ENCODE results near the gene PLCE1. TPM values are rescaled to one million over a fixed set of nuclear protein-coding genes. Genes with fewer than 3 reads are reported as not detected.

Gene PLCE1
- total and polyA plus RNA-seq, 2 of the 13 experiments (the other 11 are each of a cell fraction or from before 2014, with no cell fraction given), result 0.04 TPM; not detected in 1

DNA sequence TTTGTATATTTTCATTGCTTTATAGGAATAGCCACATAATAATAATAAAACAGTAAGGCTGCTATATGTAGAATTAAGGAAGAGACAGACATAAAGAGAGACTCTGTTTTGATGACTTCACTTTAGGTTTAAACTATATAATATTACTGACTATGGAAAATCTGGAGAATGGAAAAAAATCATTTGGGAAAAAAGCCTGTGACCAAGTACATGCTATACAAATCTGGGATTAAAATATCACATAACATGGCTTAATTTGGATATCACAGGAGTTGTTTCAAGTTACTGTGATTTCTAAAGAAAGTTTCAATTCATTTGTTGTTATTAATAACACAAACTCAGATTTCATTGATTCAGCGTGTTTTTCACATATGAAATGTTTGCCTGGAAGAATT is 7.7 kb downstream of the PLCE1 start (continued):
- TF ChIP-seq SRSF4 (IDR thresholded peaks at IDR 0.05; ENCODE audit: low read depth, low read length, poor library complexity, severe bottlenecking) (no peak), CREB1 (IDR thresholded peaks at IDR 0.05) (no peak), CREB1 (CRISPR knock-in tag; IDR thresholded peaks at IDR 0.05) (no peak), EZH2 (conservative IDR thresholded peaks at IDR 0.05; ENCODE audit: low read depth, low read length) (no peak), TCF12 (IDR thresholded peaks at IDR 0.05) (no peak), TCF12 (CRISPR knock-in tag; IDR thresholded peaks at IDR 0.05) (no peak), GPN1 (CRISPR knock-in tag; IDR thresholded peaks at IDR 0.05; ENCODE audit: borderline replicate concordance) (no peak)
- TF ChIP-seq, protein P1, sequence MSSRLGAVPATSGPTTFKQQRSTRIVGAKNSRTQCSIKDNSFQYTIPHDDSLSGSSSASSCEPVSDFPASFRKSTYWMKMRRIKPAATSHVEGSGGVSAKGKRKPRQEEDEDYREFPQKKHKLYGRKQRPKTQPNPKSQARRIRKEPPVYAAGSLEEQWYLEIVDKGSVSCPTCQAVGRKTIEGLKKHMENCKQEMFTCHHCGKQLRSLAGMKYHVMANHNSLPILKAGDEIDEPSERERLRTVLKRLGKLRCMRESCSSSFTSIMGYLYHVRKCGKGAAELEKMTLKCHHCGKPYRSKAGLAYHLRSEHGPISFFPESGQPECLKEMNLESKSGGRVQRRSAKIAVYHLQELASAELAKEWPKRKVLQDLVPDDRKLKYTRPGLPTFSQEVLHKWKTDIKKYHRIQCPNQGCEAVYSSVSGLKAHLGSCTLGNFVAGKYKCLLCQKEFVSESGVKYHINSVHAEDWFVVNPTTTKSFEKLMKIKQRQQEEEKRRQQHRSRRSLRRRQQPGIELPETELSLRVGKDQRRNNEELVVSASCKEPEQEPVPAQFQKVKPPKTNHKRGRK (CRISPR knock-in tag; IDR thresholded peaks at IDR 0.05), result no peak
- TF ChIP-seq, protein P2, sequence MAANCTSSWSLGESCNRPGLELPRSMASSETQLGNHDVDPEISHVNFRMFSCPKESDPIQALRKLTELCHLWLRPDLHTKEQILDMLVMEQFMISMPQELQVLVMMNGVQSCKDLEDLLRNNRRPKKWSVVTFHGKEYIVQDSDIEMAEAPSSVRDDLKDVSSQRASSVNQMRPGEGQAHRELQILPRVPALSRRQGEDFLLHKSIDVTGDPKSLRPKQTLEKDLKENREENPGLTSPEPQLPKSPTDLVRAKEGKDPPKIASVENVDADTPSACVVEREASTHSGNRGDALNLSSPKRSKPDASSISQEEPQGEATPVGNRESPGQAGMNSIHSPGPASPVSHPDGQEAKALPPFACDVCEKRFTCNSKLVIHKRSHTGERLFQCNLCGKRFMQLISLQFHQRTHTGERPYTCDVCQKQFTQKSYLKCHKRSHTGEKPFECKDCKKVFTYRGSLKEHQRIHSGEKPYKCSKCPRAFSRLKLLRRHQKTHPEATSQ (CRISPR knock-in tag; IDR thresholded peaks at IDR 0.05; ENCODE audit: borderline replicate concordance), result no peak

DNA sequence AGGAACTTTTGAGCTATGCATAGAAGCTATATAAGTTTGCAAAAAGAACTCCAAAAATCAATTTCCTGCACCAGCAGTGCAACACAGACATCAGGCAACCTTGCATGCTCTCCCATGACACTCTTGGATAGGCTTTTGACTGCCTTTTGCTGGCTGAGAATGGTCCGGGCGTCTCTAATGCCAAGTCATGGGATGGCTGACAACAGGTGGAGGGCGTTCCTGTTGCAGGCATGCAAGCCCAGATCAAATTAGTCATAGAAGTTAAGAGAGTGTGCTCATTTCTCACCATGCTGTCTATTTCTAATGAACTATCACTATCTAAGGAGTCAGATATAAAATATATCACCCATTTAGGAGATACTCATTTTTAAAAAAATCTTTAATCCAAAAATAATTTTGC is 8.4 kb downstream of the PLCE1 start:
- DNase-seq (ENCODE audit: low spot score), result no peak
- no peak overlapping the region for H3K27ac ChIP-seq (ENCODE audit: extremely low read length, insufficient read depth, low read length)
- ChIA-PET CTCF (ENCODE audit: low intra/inter-chr PET ratio, low total read pairs) (no interaction called here), POLR2A (no interaction called here)
- H4K20me1 ChIP-seq (ENCODE audit: insufficient read depth, low read length), result no peaks in the 10 kb centered on the region
- intact Hi-C loops (cut with micrococcal nuclease; ENCODE audit: unreplicated experiment) (no loop called here), in situ Hi-C loops (cut with HindIII; ENCODE audit: extremely low pct_ligation_motif_present, low pct_unique_long_range_greater_than_20kb) (no loop called here)
- no peak overlapping the region for H3K4me2 ChIP-seq (ENCODE audit: low read depth, low read length)
- H3K9me3 ChIP-seq (ENCODE audit: low read length), result no peaks in the 10 kb centered on the region
- WGBS (ENCODE audit: low lambda C conversion rate), result 34% methylated on average over 3 of the region's 3 CpGs
- ATAC-seq, result no peak
- H3K36me3 ChIP-seq (replicated peaks in 1 of 2; ENCODE audit: control insufficient read depth in 1 of 2, insufficient read depth in 2 of 2, low read length in 2 of 2), result no peaks in the 10 kb centered on the region
- H3K79me2 ChIP-seq (ENCODE audit: insufficient read depth, low read length), result no peaks in the 10 kb centered on the region
- no peak overlapping the region for H2AFZ ChIP-seq (ENCODE audit: low read length)
- FAIRE-seq, result no peak
- BruUV-seq (replicated peaks), result no TSS peak
- no peak overlapping the region for H3K9ac ChIP-seq (ENCODE audit: insufficient read depth, low read depth, low read length)
- H3K4me3 ChIP-seq (replicated peaks in 1 of 3; ENCODE audit: insufficient read depth in 1 of 3, low read depth in 2 of 3, low read length in 3 of 3), result no peak overlapping the region
- H3K4me1 ChIP-seq (ENCODE audit: insufficient read depth, low read length), result no peaks in the 10 kb centered on the region
- H3K27me3 ChIP-seq (ENCODE audit: control insufficient read depth in 1 of 2, insufficient read depth in 2 of 2, low read length in 2 of 2), result no peaks in the 10 kb centered on the region; a peak in 1 of 5 replicates
- TF ChIP-seq TRIM24 (CRISPR knock-in tag; IDR thresholded peaks at IDR 0.05) (no peak), YY1 (IDR thresholded peaks at IDR 0.05; ENCODE audit: insufficient read depth, insufficient replicate concordance, low read depth, low read length) (no peak), ZNF709 (CRISPR knock-in tag; IDR thresholded peaks at IDR 0.05) (no peak), SMAD3 (CRISPR knock-in tag; IDR thresholded peaks at IDR 0.05) (no peak), ZNF749 (CRISPR knock-in tag; IDR thresholded peaks at IDR 0.05; ENCODE audit: borderline replicate concordance) (no peak), NR2F1 (CRISPR knock-in tag; IDR thresholded peaks at IDR 0.05) (no peak)
- TF ChIP-seq, protein P3, sequence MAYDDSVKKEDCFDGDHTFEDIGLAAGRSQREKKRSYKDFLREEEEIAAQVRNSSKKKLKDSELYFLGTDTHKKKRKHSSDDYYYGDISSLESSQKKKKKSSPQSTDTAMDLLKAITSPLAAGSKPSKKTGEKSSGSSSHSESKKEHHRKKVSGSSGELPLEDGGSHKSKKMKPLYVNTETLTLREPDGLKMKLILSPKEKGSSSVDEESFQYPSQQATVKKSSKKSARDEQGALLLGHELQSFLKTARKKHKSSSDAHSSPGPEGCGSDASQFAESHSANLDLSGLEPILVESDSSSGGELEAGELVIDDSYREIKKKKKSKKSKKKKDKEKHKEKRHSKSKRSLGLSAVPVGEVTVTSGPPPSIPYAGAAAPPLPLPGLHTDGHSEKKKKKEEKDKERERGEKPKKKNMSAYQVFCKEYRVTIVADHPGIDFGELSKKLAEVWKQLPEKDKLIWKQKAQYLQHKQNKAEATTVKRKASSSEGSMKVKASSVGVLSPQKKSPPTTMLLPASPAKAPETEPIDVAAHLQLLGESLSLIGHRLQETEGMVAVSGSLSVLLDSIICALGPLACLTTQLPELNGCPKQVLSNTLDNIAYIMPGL (CRISPR knock-in tag; IDR thresholded peaks at IDR 0.05; ENCODE audit: borderline replicate concordance in 1 of 2, low read depth in 1 of 2), result no peak
- TF ChIP-seq, protein P4, sequence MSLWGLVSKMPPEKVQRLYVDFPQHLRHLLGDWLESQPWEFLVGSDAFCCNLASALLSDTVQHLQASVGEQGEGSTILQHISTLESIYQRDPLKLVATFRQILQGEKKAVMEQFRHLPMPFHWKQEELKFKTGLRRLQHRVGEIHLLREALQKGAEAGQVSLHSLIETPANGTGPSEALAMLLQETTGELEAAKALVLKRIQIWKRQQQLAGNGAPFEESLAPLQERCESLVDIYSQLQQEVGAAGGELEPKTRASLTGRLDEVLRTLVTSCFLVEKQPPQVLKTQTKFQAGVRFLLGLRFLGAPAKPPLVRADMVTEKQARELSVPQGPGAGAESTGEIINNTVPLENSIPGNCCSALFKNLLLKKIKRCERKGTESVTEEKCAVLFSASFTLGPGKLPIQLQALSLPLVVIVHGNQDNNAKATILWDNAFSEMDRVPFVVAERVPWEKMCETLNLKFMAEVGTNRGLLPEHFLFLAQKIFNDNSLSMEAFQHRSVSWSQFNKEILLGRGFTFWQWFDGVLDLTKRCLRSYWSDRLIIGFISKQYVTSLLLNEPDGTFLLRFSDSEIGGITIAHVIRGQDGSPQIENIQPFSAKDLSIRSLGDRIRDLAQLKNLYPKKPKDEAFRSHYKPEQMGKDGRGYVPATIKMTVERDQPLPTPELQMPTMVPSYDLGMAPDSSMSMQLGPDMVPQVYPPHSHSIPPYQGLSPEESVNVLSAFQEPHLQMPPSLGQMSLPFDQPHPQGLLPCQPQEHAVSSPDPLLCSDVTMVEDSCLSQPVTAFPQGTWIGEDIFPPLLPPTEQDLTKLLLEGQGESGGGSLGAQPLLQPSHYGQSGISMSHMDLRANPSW (CRISPR knock-in tag; IDR thresholded peaks at IDR 0.05; ENCODE audit: borderline replicate concordance), result no peak
